GM10266 (cell line): ENCODE data around the gene FCGR1A.
"Not testable (repeated sequence)": the region's sequence is repeated elsewhere in the genome, so short reads cannot be mapped to it uniquely, and the experiment has no call there.

Source experiments
- DNase-seq: peaks from one replicate; pipeline ENCODE4 v3.0.0; 2012; ENCODE audit errors: extremely low spot score
- CTCF ChIP-seq: IDR thresholded peaks from 2 replicates; pipeline ENCODE4 v1.5.1; 2012; ENCODE audit warnings: mild to moderate bottlenecking, low read depth; ENCODE audit not compliant: control insufficient read depth, insufficient read depth; ENCODE audit errors: missing control alignments

The FCGR1A gene

GRCh38 chr1:149777084-149777483, 5.4 kb upstream of the FCGR1A start:
- DNase-seq: not testable (repeated sequence)

GRCh38 chr1:149778313-149778712, 4.2 kb upstream of the FCGR1A start:
- DNase-seq: not testable (repeated sequence)

GRCh38 chr1:149781413-149781984, 995 bp upstream of the FCGR1A start:
- not testable (repeated sequence) for DNase-seq

GRCh38 chr1:149783289-149783688, 795 bp downstream of the FCGR1A start:
- not testable (repeated sequence) for DNase-seq

GRCh38 chr1:149783868-149784267, 1.4 kb downstream of the FCGR1A start:
- DNase-seq: not testable (repeated sequence)

- DNase-seq: not testable (repeated sequence)
Measured at GRCh38 chr1:149787688-149788451, 5.4 kb downstream of the FCGR1A start.

GRCh38 chr1:149792502-149792901, 10.0 kb downstream of the FCGR1A start:
- peak; percentile 7 for DNase-seq
- peak; percentile 38 for TF ChIP-seq CTCF

- peak; percentile 77 for TF ChIP-seq CTCF
- DNase-seq: peak; percentile 69
Measured at GRCh38 chr1:149792912-149793515, 10.5 kb downstream of the FCGR1A start.

GRCh38 chr1:149793885-149794284, 11.4 kb downstream of the FCGR1A start:
- not testable (repeated sequence) for DNase-seq

GRCh38 chr1:149801628-149802027, 19.1 kb downstream of the FCGR1A start:
- DNase-seq: not testable (repeated sequence)

GRCh38 chr1:149804417-149805080, 22.1 kb downstream of the FCGR1A start:
- not testable (repeated sequence) for DNase-seq

GRCh38 chr1:149810697-149811405, 28.4 kb downstream of the FCGR1A start:
- not testable (repeated sequence) for DNase-seq

GRCh38 chr1:149811514-149811889, 29.0 kb downstream of the FCGR1A start:
- DNase-seq: not testable (repeated sequence)

- peak; percentile 53 for DNase-seq
Measured at GRCh38 chr1:149811890-149812829, 29.7 kb downstream of the FCGR1A start.

- not testable (repeated sequence) for DNase-seq
Measured at GRCh38 chr1:149812893-149813801, 30.7 kb downstream of the FCGR1A start.

GRCh38 chr1:149820387-149820786, 37.9 kb downstream of the FCGR1A start:
- DNase-seq: not testable (repeated sequence)
